Measurements from ENCODE around the gene UAP1L1.
A peak's percentile ranks its signal among the peaks of the same experiment; 100 is the strongest.

The UAP1L1 gene

GRCh38 chr9:137042751-137043727, 34.3 kb upstream of the UAP1L1 start:
- no peak for DNase-seq (ENCODE audit: low spot score)

- no peak for DNase-seq (ENCODE audit: low spot score)
These were observed 33.3 kb upstream of the UAP1L1 start for GRCh38 chr9:137044037-137044436.

GRCh38 chr9:137044502-137045177, 32.7 kb upstream of the UAP1L1 start:
- no peak for DNase-seq (ENCODE audit: low spot score)

- DNase-seq (ENCODE audit: low spot score), result peak; percentile 45
These were observed 31.8 kb upstream of the UAP1L1 start for GRCh38 chr9:137045294-137046087.

- DNase-seq (ENCODE audit: low spot score), result peak; percentile 99
These were observed 31.1 kb upstream of the UAP1L1 start, which contains the start of gene NPDC1 for GRCh38 chr9:137046088-137046787. NPDC1 (minus strand) TSS chr9:137046177; CDS start chr9:137045989, 188 bp downstream.

- DNase-seq (ENCODE audit: low spot score), result no peak
These were observed 28.4 kb upstream of the UAP1L1 start for GRCh38 chr9:137048655-137049543.

GRCh38 chr9:137049544-137050449, 27.5 kb upstream of the UAP1L1 start:
- peak; percentile 90 for DNase-seq (ENCODE audit: low spot score)

- DNase-seq (ENCODE audit: low spot score), result no peak
These were observed 26.7 kb upstream of the UAP1L1 start for GRCh38 chr9:137050570-137050969.

GRCh38 chr9:137051145-137051724, 26.1 kb upstream of the UAP1L1 start:
- no peak for DNase-seq (ENCODE audit: low spot score)

- no peak for DNase-seq (ENCODE audit: low spot score)
These were observed 25.0 kb upstream of the UAP1L1 start for GRCh38 chr9:137052293-137052692.

GRCh38 chr9:137052998-137053943, 24.0 kb upstream of the UAP1L1 start:
- no peak for DNase-seq (ENCODE audit: low spot score)

GRCh38 chr9:137053944-137054931, 23.1 kb upstream of the UAP1L1 start, which contains the start of gene ENTPD2:
ENTPD2 (minus strand) TSS chr9:137054061; CDS start chr9:137053997, 64 bp downstream.
- DNase-seq (ENCODE audit: low spot score), result peak; percentile 87

GRCh38 chr9:137054932-137055384, 22.4 kb upstream of the UAP1L1 start:
- DNase-seq (ENCODE audit: low spot score), result no peak

GRCh38 chr9:137055385-137056364, 21.6 kb upstream of the UAP1L1 start:
- peak; percentile 77 for DNase-seq (ENCODE audit: low spot score)

- no peak for DNase-seq (ENCODE audit: low spot score)
These were observed 20.4 kb upstream of the UAP1L1 start for GRCh38 chr9:137056739-137057415.
